HG03095 (cell line): ENCODE measurements around the gene CCDC30.
"Not testable (repeated sequence)": the region's sequence is repeated elsewhere in the genome, so short reads cannot be mapped to it uniquely, and the experiment has no call there.

Source experiments
- ATAC-seq: cut with Tn5 transposase; IDR thresholded peaks from one replicate; pipeline ENCODE4 v1.9.1; 2021; ENCODE audit warnings: moderate library complexity; ENCODE audit not compliant: unreplicated experiment

Gene CCDC30

GRCh38 chr1:42450061-42450460 is 13.0 kb upstream of the CCDC30 start:
- no peak for ATAC-seq

GRCh38 chr1:42453386-42453785 is 9.7 kb upstream of the CCDC30 start:
- no peak for ATAC-seq

DNA sequence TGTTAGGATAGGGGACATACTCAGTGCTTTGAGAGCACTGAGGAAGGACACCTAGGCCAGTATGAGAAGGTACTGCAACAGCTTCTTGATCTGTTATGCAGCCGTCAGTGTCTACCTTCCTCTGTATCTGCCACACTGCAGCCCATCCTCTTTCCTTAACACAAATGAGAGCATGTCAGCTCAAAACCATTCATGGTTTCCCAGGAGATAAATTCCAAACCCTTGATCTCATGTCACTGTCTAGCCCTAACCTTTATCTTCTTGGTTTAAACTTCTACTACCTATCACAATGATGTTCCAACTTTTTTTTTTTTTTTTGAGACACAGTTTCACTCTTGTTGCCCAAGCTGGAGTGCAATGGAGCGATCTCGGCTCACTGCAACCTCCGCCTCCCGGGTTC is 8.7 kb upstream of the CCDC30 start:
- ATAC-seq = no peak

GRCh38 chr1:42456010-42456753 is 6.9 kb upstream of the CCDC30 start, which contains the start of the genes PPCS and ZMYND12:
TSS of gene PPCS (plus strand) at chr1:42456543. CDS start at chr1:42456566, 23 bp downstream.
TSS of gene ZMYND12 (minus strand) at chr1:42456022. CDS start at chr1:42455997, 25 bp downstream.
- peak; percentile 86 for ATAC-seq

GRCh38 chr1:42456754-42457089 is 6.4 kb upstream of the CCDC30 start:
- ATAC-seq = peak; percentile 48

DNA sequence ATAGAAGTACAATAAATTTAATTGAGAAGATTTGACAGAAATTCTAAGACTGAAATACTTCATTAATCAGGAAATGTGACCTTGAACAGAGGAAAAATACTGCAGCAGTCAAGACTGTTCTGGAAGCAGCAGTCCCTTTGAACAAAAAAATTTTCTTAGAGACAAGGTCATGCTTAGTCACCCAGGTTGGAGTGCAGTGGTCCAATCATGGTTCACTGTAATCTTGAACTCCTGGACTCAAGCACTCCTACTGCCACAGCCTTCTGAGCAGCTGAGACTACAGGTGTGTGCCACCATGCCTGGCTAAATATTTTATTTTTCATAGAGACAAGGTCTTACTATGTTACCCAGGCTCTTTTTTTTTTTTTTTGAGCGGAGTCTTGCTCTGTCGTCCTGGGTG is 1.9 kb upstream of the CCDC30 start:
- no peak for ATAC-seq

DNA sequence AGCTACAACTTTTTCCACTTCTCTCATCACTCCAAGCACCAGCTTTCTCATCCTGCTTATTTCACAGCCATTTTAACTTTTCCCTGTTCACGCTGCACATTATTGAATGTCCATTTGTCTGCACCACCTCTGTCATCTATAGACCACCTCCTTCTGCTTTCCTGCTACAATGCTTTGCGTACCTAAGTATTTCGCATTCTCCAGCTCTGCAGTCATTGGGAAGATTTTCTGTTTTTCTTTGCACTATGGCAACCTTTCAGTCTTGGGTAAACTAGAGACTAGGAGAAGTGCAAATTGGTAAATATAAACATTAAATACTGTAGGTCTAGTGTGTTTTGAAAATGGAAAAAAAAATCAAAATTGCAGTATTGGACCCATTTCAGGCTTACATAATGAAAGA is 835 bp downstream of the CCDC30 start:
- no peak for ATAC-seq

GRCh38 chr1:42466030-42466429 is 2.9 kb downstream of the CCDC30 start:
- no peak for ATAC-seq

GRCh38 chr1:42469727-42470126 is 6.6 kb downstream of the CCDC30 start:
- ATAC-seq = peak; percentile 54

DNA sequence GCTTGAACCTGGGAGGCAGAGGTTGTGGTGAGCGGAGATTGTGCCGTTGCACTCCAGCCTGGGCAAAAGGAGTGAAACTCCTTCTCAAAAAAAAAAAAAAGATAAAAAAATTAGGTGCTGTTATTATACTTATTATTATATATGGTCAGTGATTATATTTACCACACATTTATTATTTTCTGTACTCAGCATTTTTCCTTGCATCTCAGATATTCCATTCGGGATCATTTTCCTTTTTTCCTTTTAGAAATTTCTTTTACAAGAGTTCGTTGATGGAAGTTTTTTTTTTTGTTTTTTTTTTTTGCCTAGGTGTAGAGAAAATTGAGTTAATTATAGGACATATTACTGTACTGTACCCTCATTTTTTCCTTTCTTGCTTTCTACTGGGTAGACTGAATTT is 13.5 kb downstream of the CCDC30 start:
- ATAC-seq = no peak

DNA sequence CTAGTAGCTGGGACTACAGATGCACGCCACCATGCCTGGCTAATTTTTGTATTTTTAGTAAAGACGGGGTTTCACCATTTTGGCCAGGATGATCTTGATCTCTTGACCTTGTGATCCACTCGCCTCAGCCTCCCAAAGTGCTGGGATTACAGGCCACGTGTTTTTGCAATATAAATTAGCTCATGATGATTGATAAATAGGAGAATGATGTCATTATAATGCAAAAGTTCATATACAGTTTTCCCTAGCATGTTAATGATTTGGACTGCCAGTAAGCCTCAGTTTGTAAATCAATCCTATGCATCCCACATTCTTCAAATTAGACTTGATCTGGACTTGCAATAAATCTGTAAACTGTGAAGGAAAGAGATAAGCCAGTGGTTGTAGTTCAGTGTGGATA is 14.3 kb downstream of the CCDC30 start:
- not testable (repeated sequence) for ATAC-seq

DNA sequence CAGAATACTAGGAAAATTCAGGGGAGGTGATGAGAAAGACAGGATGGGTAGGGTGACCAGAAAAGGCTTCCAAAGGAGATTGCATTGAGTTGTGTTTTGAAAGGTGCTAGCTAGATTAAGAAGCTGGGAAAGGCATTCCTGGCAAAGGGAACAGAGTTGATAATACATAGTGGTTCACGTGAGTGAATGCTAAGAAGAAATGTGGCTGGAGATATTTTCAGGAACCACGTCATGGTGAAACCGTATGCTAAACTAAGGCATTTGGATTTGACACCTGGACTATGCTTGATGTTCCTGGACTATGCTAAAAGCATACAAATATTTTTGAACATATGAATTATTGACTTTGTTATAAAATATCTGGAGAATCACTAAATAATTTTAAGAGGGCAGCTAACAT is 14.7 kb downstream of the CCDC30 start:
- ATAC-seq = no peak

GRCh38 chr1:42479621-42480020 is 16.5 kb downstream of the CCDC30 start:
- no peak for ATAC-seq

GRCh38 chr1:42480921-42481320 is 17.8 kb downstream of the CCDC30 start:
- ATAC-seq = no peak

GRCh38 chr1:42482635-42483153 is 19.6 kb downstream of the CCDC30 start:
- no peak for ATAC-seq

- no peak for ATAC-seq
These were observed 21.3 kb downstream of the CCDC30 start for GRCh38 chr1:42484382-42484781.

- ATAC-seq = no peak
These were observed 27.2 kb downstream of the CCDC30 start for GRCh38 chr1:42490237-42490636.

- ATAC-seq = not testable (repeated sequence)
These were observed 38.9 kb downstream of the CCDC30 start for GRCh38 chr1:42502031-42502430.

DNA sequence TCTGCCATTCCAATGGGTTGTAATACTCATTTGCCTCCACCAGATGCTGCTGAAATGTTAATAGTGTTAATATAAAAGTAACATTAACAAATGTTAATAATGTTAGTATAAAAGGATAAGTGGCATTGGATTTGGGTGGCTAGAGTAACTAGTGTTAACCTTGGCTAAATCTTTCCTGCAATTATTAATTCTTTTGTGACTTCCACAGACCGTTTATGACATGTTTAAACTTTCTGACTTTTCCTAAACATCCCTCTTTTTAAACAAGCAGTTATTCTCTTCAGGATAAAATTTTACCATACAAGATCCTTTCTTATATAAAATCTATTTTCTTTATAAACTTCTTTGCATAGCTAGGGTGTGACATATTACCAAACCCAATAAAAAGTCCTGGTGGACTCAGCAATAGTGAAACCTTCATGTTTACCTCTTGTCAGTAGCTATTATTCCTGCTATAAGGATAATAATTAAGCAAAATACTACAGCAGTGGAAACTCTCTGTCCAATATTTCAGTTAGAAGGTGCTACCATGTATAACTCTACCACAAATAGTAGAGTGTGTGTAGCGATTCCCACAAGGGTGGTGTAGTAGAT is 41.5 kb downstream of the CCDC30 start:
- ATAC-seq = no peak

- ATAC-seq = no peak
These were observed 43.5 kb downstream of the CCDC30 start for GRCh38 chr1:42506576-42506975.

DNA sequence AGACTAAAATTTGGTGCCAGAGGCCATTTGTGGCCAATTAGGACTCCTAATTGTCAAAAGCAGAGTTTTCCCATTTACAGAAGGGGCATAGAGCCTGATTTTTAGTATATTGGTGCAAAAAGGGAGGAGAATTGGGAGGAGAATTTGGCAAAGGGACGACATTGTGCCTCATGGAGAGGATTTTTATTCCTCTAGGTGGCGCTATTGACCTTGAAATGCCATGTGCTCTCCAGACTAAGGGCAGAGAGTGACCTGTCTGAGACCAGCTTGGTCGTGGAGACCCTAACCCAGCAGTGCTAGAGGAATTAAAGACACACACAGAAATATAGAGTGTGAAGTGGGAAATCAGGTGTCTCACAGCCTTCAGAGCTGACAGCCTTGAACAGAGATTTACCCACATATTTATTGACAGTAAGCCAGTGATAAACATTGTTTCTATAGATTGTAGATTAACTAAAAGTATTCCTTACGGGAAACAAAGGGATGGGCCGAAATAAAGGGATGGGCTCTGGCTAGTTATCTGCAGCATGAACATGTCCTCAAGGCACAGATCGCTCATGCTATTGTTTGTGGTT is 48.6 kb downstream of the CCDC30 start:
- ATAC-seq = not testable (repeated sequence)

- no peak for ATAC-seq
These were observed 55.8 kb downstream of the CCDC30 start for GRCh38 chr1:42518908-42519307.
